Activated naive CD4-positive, alpha-beta T cell treated with anti-CD3 and anti-CD28 coated beads, Interleukin-2, amount 50 U/mL, for 72 hours (primary cell): Measurements from ENCODE around the gene ZBTB21. TPM values are rescaled to one million over a fixed set of nuclear protein-coding genes. Genes with fewer than 3 reads are reported as not detected.

ENCODE experiments used
- ATAC-seq, 2 donors: fragments of 150-1000 bp; cut with Tn5 transposase; 2 replicates each; pipeline ENCODE4 v1.10.0; 2021; ENCODE audit warnings: mild to moderate bottlenecking in 2 of 2, moderate library complexity in 2 of 2
- DNase-seq, 2 donors: peaks; one replicate each; pipeline ENCODE4 v3.0.0; 2021 to 2022; ENCODE audit warnings: low spot score in 2 of 2
- H3K27ac Mint-ChIP-seq, 2 donors: one replicate each; pipeline ENCODE4 v1.8.0; 2022; ENCODE audit warnings: mild to moderate bottlenecking in 2 of 2, mixed read lengths in 2 of 2
- H3K36me3 Mint-ChIP-seq, 2 donors: one replicate each; pipeline ENCODE4 v1.8.0; 2022; ENCODE audit warnings: mixed read lengths in 2 of 2
- H3K9me3 Mint-ChIP-seq, 2 donors: one replicate each; pipeline ENCODE4 v1.8.0; 2022; ENCODE audit warnings: mixed read lengths in 2 of 2
- total RNA-seq, 2 donors: library from RNA; stranded (reverse); gene quantifications; one replicate each; pipeline ENCODE4 v1.2.3, GENCODE V29; 2022

The ZBTB21 gene
- total RNA-seq, 2 donors from 2014 or later = 28.6 to 61.0 TPM

DNA sequence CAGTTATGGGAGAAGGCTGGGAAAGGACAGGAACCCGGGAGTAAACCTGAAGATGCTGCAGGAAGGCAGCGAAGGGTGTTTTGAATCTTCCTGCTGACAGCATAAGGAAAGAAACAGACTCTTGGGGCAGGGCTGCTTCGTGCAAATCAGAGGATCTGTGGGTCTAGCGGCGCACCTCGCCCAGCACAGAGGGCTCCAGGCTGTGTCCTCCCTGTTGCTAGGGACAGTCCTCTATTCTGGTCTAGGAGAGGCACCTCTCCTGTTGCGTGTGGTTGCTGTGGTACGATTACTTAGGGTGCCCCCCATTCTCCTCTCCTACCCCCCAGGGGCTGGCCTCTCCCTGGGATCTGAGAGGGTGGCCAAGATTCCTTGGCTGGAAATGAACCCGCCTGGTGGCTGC lies 67.7 kb downstream of the ZBTB21 start:
- no peaks in the 10 kb centered on the region for H3K36me3 Mint-ChIP-seq
- DNase-seq = no peak
- ATAC-seq = no peak
- no peak overlapping the region for H3K27ac Mint-ChIP-seq
- H3K9me3 Mint-ChIP-seq = no peaks in the 10 kb centered on the region

DNA sequence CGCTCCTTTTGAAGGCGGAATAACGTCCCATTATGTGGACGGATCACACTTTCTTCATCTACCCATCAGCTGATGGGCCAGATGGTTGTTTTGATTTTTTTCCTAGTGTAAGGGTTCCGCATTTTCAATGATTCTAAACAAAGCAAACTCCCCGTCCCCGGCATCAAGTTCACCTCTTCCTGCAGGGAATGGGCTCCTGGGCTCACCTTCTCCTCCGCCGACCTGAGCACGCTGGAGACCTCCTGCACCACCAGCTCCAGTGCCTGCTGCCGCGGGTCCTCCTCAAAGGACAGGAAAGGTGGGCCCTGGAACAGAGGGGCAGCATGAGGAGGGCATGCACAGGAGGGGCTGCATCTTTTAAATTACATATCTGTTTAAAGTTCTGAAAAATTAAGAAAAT lies 68.2 kb downstream of the ZBTB21 start:
- no peak overlapping the region for H3K27ac Mint-ChIP-seq
- DNase-seq (no peak), ATAC-seq (no peak)
- H3K9me3 Mint-ChIP-seq = no peaks in the 10 kb centered on the region
- H3K36me3 Mint-ChIP-seq = no peaks in the 10 kb centered on the region

DNA sequence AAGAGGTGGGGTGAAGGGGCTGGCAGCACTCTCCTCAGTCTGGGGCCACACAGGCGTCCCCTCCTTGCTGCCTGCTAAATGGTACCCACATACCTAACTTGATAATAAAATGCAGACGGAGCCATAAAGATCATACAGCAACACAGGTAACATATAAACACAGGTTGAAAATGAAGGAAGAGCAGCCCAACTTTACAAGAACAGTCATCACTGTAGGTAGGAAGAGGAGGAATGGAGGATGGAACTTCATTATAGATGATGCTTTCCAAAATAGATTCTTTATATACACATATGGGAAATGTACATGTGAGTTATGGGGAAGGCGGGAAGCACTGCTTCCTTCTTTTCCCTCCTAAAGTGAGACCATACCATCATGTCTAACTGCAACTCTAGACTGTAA lies 69.7 kb downstream of the ZBTB21 start:
- H3K36me3 Mint-ChIP-seq = no peaks in the 10 kb centered on the region
- no peak overlapping the region for H3K27ac Mint-ChIP-seq

DNA sequence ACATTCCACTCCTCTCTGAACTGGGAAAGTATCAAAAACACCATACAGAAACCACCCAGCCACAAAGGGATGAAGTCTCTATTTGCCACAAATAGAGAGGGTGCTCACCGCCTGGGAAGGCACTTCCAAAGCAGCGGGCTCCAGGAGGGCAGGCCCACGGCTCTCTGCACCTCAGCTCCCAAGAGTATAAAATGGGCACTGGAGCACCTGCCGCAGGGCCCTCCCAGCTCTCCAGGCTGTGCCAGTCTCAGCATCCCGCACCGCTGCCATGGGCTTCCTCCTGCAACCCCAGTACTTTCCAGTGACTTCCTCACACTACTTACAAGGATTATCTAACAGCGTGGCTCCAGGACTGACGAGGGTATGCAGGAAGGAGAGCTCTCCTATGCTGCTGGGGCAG lies 70.8 kb downstream of the ZBTB21 start:
- ATAC-seq = no peak

More for the DNA sequence above, 69.7 kb downstream of the ZBTB21 start:
- no peaks in the 10 kb centered on the region for H3K9me3 Mint-ChIP-seq
- DNase-seq = no peak
- no peak for ATAC-seq

More for the DNA sequence above, 70.8 kb downstream of the ZBTB21 start:
- Mint-ChIP-seq H3K9me3 (no peaks in the 10 kb centered on the region), H3K27ac (no peak overlapping the region), H3K36me3 (no peaks in the 10 kb centered on the region)
- no peak for DNase-seq

Other genes starting within 250 kb of the ZBTB21 start
- 1 to 10 TPM in 1 of 2 donors, under 1 TPM in 1; 0.52 to 1.3 TPM for gene RIPK4, start 243.3 kb downstream of the ZBTB21 start, total RNA-seq
- gene PRDM15, start 131.0 kb downstream of the ZBTB21 start, total RNA-seq = 10 to 100 TPM; 13.1 to 23.0 TPM
- 10 to 100 TPM; 15.8 to 24.7 TPM for gene C2CD2, start 56.3 kb downstream of the ZBTB21 start, total RNA-seq
- under 1 TPM; 0.09 to 0.18 TPM for gene UMODL1, start 61.0 kb upstream of the ZBTB21 start, total RNA-seq
- 10 to 100 TPM; 15.4 to 24.4 TPM for gene ABCG1, start 208.8 kb upstream of the ZBTB21 start, total RNA-seq